IPS-NIHi7 (cell line): ENCODE results near the gene NDUFAB1.
A peak's percentile ranks its signal among the peaks of the same experiment; 100 is the strongest.
"Not testable (repeated sequence)": the region's sequence is repeated elsewhere in the genome, so short reads cannot be mapped to it uniquely, and the experiment has no call there.

ENCODE experiments used
- DNase-seq: peaks from one replicate; pipeline ENCODE4 v3.0.0; 2012; ENCODE audit warnings: mixed read lengths; ENCODE audit errors: extremely low spot score

Gene NDUFAB1

DNA sequence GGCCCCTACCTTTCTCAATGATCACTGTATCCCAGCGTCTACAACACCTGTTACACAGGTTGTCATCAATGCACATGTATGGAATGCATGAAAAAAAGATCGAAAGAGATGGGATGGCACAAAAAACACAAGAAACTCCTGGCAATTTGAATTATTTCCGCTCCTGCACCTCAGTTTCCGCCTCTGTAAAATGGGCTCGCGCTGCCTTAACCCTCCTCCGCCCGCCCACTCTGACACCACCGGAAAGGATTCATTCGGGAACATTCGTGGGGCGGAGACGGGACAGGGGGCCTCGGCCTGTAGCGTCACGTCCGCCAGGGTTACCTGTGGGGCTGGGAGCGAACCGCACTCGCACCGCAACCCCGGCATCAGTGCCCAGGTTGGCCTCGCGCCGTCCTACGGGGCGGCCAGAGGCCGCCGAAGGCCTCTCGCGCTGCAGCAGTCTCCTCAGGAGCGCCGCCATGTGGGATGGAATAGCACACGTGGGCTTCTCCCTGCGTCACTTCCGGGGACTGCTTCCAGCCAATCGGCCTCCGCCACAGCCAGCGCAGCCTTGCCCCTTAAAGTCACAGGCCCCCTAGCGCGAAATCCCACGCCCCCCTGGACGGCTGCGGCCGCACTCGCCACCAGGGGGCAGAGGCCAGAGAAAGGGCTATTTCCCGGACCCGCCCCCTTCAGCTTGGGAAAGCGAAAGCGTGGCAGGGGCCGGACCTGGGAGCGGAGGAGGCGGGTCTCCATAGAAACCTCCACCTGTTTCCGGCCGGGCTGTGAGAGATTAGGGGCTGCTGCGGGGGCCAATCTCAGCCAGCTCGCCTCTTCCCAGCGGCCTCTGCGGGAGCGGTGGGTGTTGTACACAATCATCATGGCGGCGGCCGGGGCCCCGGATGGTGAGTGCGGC, 39.0 kb downstream of the NDUFAB1 start, which contains the start of the genes EARS2 and UBFD1:
Gene EARS2, minus strand, starts transcription at position 470 of the 898 bp plus-strand sequence. Its CDS starts 7 bp downstream, at position 463.
Gene UBFD1, plus strand, starts transcription at position 847 of the 898 bp plus-strand sequence. Its CDS starts 16 bp downstream, at position 863.
- DNase-seq = peak; percentile 98

- no peak for DNase-seq
Measured at GRCh38 chr16:23554536-23554935, 41.6 kb downstream of the NDUFAB1 start.

- no peak for DNase-seq
Measured at GRCh38 chr16:23552161-23552560, 44.0 kb downstream of the NDUFAB1 start.

- no peak for DNase-seq
Measured at GRCh38 chr16:23549938-23550337, 46.2 kb downstream of the NDUFAB1 start.

DNA sequence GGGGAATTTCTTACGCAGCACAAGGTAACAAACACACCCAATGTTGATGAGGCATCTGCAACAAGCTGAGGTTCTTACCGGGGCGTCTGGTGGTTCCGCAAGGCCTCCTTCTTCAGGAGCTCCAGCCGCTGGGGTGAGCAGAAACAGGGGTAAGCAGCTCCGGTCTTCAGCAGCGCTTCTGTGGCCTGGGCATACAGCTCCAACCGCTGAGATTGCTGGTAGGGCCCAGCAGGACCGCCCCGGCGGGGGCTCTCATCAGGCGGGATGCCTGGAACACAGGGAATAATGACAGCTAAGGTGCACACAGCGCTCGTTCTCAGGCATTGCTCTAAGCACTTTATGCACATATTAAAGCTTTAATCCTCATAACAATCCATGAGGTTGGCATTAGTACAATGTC, 51.7 kb downstream of the NDUFAB1 start:
- DNase-seq = no peak

- DNase-seq = not testable (repeated sequence)
Measured at GRCh38 chr16:23540817-23541178, 55.3 kb downstream of the NDUFAB1 start.

DNA sequence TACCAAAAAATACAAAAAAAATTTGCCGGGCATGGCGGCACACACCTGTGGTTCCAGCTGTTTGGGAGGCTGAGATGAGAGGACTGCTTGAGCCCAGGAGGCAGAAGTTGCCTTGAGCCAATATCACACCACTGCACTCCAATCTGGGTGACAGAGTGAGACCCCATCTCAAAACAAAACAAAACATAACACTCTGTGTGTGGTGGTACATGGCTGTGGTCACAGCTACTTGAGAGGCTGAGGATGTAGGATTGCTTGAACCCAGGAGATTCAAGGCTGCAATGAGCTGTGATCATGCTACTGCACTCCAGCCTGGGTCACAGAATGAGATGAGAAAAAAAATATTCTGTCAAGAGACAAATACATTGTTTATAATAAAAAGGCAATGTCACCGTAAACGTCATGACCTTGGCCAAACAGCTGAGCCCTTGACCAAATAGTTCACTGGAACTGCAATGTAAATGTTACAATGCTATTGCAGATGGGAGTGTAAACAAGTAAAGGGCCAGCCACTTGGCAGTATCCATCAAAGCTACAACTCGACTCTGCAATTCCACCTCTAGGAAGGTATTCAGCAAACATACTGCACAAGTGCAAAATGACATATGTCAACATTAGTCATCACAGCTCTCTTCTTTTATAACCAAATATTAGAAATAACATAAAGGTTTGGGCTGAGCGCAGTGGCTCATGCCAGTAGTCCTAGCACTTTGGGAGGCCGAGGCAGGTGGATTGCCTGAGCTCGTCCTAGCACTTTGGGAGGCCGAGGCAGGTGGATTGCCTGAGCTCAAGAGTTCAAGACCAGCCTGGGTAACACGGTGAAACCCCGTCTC, 55.9 kb downstream of the NDUFAB1 start:
- DNase-seq = no peak

GRCh38 chr16:23538919-23539278, 57.2 kb downstream of the NDUFAB1 start:
- no peak for DNase-seq

DNA sequence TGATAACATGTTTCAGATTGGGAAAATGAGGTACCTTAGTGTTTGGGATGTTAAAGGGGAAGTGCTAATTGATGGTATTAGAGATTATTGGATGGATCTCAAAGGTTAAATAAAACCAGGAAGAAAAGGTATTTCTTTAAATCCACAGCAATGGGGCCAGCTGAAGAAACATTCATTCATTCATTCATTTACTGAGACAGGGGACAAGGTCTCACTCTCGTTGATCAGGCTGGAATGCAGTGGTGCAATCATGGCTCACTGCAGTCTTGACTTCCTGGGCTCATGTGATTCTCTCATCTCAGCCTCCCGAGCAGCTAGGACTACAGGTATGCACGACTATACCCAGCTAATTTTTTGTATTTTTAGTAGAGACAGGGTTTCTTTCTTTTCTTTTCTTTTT, 58.7 kb downstream of the NDUFAB1 start:
- no peak for DNase-seq

- DNase-seq = no peak
Measured at GRCh38 chr16:23535901-23536300, 60.2 kb downstream of the NDUFAB1 start.

DNA sequence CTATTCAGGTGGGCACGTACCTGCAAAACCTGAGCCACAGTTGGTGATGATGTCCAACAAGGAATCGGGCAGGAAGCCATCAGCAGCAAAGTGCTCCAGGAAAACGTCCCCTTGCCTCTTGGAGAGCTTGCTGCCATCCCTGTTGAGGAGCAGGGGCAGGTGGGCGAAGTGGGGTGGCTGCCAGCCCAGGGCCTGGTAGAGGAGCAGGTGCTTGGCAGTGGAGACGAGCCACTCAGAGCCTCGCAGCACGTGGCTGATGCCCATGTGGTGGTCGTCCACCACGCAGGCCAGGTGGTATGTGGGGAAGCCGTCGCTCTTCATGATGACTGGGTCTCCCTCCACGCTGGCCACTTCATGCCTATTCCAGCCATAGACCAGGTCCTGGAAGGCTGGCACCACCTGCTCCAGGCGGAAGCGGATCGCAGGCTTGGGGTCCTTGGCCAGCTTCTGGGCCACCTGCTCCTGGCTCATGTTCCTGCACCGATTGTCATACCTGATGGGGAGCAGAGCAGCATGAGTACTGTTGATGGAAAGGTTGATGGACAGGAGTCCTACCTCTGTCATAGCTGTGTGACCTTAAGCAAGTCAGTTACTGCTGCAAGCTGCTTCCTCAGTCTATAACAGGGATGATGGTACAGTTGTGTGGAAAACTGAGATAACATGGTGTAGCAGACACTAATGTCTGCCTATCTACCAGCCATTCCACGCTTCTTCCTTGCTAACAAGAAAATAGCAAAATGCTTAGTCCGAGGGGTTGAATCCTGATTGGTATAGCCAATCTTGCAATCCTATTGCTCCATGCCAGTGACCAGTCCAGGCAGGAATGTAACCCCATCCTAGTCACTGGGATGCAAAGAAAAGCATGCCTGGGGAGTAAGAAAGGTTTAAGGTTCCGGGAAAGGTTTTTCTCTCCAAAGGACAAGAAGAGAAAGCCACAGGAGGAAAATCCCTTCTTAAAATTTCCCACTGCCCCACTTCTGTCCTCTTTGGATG, 61.0 kb downstream of the NDUFAB1 start:
- DNase-seq = no peak

GRCh38 chr16:23532448-23532847, 63.7 kb downstream of the NDUFAB1 start:
- DNase-seq = no peak
